ENCODE data around the gene RNF180.

- TF ChIP-seq CTCF (IDR thresholded peaks at IDR 0.05; ENCODE audit: borderline replicate concordance, extremely low read depth, low read length, poor library complexity, severe bottlenecking) (peak; percentile 32), EZH2 (IDR thresholded peaks at IDR 0.05; ENCODE audit: borderline replicate concordance, low read depth, low read length, severe bottlenecking) (no peak)
Observed at GRCh38 chr5:64207978-64208377, 42.3 kb downstream of the RNF180 start.
